ENCODE results near the gene TRPV5. TPM values are rescaled to one million over a fixed set of nuclear protein-coding genes. Genes with fewer than 3 reads are reported as not detected.

TRPV5 gene
- total and polyA plus RNA-seq, 2 donors (not counting 1 experiment from before 2014, with no cell fraction given) = not detected

DNA sequence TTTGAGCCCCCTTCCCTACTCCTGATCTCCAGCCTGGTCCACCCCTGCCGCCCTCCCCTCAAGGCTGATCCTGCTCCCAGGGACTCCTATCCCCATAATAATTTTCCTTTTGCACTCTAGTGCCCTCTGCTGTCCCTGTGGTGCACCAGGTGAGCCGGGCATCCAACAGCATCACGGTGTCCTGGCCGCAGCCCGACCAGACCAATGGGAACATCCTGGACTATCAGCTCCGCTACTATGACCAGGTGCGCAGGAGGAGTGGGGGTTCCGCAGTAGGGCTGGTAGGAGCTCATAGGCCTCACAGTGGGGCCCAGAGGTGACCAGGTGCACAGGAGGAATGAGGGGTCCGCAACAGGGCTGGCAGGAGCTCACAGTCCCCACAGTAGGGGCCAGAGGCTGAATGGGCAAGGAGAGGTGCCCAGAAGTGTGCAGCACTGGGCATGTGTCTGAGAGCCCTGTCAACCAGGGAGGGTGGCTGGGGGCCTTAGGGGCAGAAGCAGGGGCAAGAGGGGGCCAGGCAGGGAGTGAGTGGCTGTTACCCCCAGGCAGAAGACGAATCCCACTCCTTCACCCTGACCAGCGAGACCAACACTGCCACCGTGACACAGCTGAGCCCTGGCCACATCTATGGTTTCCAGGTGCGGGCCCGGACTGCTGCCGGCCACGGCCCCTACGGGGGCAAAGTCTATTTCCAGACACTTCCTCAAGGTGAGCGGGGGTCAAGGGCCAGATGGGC lies 67.0 kb downstream of the TRPV5 start:
- H3K4me1 ChIP-seq (ENCODE audit: control insufficient read depth, extremely low read depth, insufficient read depth, low read length) = no peaks in the 10 kb centered on the region

DNA sequence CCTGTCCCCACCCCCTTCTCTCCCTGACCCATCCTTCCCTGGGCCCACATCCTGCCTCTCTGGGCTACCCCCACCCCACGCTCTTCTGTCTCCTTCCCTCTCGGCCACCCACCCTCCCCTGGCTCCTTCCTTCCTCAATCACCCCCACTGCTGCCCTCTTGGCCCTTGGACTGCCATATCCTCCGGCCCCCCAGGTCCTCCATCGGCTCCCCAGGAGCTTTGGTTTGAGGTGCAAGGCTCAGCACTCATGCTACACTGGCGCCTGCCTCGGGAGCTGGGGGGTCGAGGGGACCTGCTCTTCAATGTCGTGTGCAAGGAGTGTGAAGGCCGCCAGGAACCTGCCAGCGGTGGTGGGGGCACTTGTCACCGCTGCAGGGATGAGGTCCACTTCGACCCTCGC lies 67.8 kb downstream of the TRPV5 start:
- Histone ChIP-seq H3K9ac (ENCODE audit: insufficient read depth, low read length) (no peak overlapping the region), H3K36me3 (ENCODE audit: control insufficient read depth, insufficient read depth, low read length) (no peaks in the 10 kb centered on the region), H3K9me3 (ENCODE audit: control insufficient read depth, insufficient read depth, low read depth, low read length) (no peaks in the 10 kb centered on the region), H3K79me2 (ENCODE audit: control insufficient read depth, insufficient read depth, low read length) (no peaks in the 10 kb centered on the region), H2AFZ (ENCODE audit: low read length) (no peak overlapping the region), H3K4me3 (replicated peaks in 1 of 4; ENCODE audit: control extremely low read depth in 1 of 4, insufficient read depth in 1 of 4, low read depth in 3 of 4, low read length in 4 of 4) (no peak overlapping the region), H3K27me3 (ENCODE audit: control insufficient read depth, insufficient read depth, low read length) (no peaks in the 10 kb centered on the region), H4K20me1 (ENCODE audit: control insufficient read depth, extremely low read depth, insufficient read depth, low read length) (no peaks in the 10 kb centered on the region), H3K4me1 (ENCODE audit: control insufficient read depth, extremely low read depth, insufficient read depth, low read length) (no peaks in the 10 kb centered on the region), H3K4me2 (ENCODE audit: extremely low read depth, insufficient read depth, low read length) (no peak overlapping the region), H3K27ac (ENCODE audit: insufficient read depth, low read length) (no peak overlapping the region)
- DNase-seq (ENCODE audit: low read depth in 2 of 2) = no peak
- TF ChIP-seq, protein P1, sequence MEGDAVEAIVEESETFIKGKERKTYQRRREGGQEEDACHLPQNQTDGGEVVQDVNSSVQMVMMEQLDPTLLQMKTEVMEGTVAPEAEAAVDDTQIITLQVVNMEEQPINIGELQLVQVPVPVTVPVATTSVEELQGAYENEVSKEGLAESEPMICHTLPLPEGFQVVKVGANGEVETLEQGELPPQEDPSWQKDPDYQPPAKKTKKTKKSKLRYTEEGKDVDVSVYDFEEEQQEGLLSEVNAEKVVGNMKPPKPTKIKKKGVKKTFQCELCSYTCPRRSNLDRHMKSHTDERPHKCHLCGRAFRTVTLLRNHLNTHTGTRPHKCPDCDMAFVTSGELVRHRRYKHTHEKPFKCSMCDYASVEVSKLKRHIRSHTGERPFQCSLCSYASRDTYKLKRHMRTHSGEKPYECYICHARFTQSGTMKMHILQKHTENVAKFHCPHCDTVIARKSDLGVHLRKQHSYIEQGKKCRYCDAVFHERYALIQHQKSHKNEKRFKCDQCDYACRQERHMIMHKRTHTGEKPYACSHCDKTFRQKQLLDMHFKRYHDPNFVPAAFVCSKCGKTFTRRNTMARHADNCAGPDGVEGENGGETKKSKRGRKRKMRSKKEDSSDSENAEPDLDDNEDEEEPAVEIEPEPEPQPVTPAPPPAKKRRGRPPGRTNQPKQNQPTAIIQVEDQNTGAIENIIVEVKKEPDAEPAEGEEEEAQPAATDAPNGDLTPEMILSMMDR (conservative IDR thresholded peaks at IDR 0.05 in 1 of 2, IDR thresholded peaks at IDR 0.05 in 1 of 2; ENCODE audit: low read depth in 1 of 2, low read length in 2 of 2) = no peak
- no peak for TF ChIP-seq EZH2 (IDR thresholded peaks at IDR 0.05; ENCODE audit: low read length, missing control alignments)

More for the DNA sequence above, 67.0 kb downstream of the TRPV5 start:
- peak; percentile 8 to 11 for DNase-seq (ENCODE audit: low read depth in 2 of 2)
- H3K27ac ChIP-seq (ENCODE audit: insufficient read depth, low read length) = no peak overlapping the region
- H3K9me3 ChIP-seq (ENCODE audit: control insufficient read depth, insufficient read depth, low read depth, low read length) = no peaks in the 10 kb centered on the region
- no peaks in the 10 kb centered on the region for H3K36me3 ChIP-seq (ENCODE audit: control insufficient read depth, insufficient read depth, low read length)
- H3K79me2 ChIP-seq (ENCODE audit: control insufficient read depth, insufficient read depth, low read length) = no peaks in the 10 kb centered on the region
- no peak overlapping the region for H2AFZ ChIP-seq (ENCODE audit: low read length)
- H3K27me3 ChIP-seq (ENCODE audit: control insufficient read depth, insufficient read depth, low read length) = no peaks in the 10 kb centered on the region
- H3K4me3 ChIP-seq (replicated peaks in 1 of 4; ENCODE audit: control extremely low read depth in 1 of 4, insufficient read depth in 1 of 4, low read depth in 3 of 4, low read length in 4 of 4) = no peak overlapping the region
- H4K20me1 ChIP-seq (ENCODE audit: control insufficient read depth, extremely low read depth, insufficient read depth, low read length) = no peaks in the 10 kb centered on the region
- no peak overlapping the region for H3K9ac ChIP-seq (ENCODE audit: insufficient read depth, low read length)
- H3K4me2 ChIP-seq (ENCODE audit: extremely low read depth, insufficient read depth, low read length) = no peak overlapping the region
- TF ChIP-seq, protein P1 (conservative IDR thresholded peaks at IDR 0.05 in 1 of 2, IDR thresholded peaks at IDR 0.05 in 1 of 2; ENCODE audit: low read depth in 1 of 2, low read length in 2 of 2) = peak; percentile 30 to 59
- no peak for TF ChIP-seq EZH2 (IDR thresholded peaks at IDR 0.05; ENCODE audit: low read length, missing control alignments)

- H4K20me1 ChIP-seq (ENCODE audit: control insufficient read depth, extremely low read depth, insufficient read depth, low read length) = no peaks in the 10 kb centered on the region
- H3K9me3 ChIP-seq (ENCODE audit: control insufficient read depth, insufficient read depth, low read depth, low read length) = no peaks in the 10 kb centered on the region
- no peak overlapping the region for H3K9ac ChIP-seq (ENCODE audit: insufficient read depth, low read length)
- DNase-seq (ENCODE audit: low read depth in 2 of 2) = no peak
- H3K27me3 ChIP-seq (ENCODE audit: control insufficient read depth, insufficient read depth, low read length) = no peaks in the 10 kb centered on the region
- TF ChIP-seq EZH2 (IDR thresholded peaks at IDR 0.05; ENCODE audit: low read length, missing control alignments) = no peak
- TF ChIP-seq, protein P1 (conservative IDR thresholded peaks at IDR 0.05 in 1 of 2, IDR thresholded peaks at IDR 0.05 in 1 of 2; ENCODE audit: low read depth in 1 of 2, low read length in 2 of 2) = no peak
- no peaks in the 10 kb centered on the region for H3K36me3 ChIP-seq (ENCODE audit: control insufficient read depth, insufficient read depth, low read length)
- H3K4me1 ChIP-seq (ENCODE audit: control insufficient read depth, extremely low read depth, insufficient read depth, low read length) = no peaks in the 10 kb centered on the region
- no peak overlapping the region for H3K4me3 ChIP-seq (replicated peaks in 1 of 4; ENCODE audit: control extremely low read depth in 1 of 4, insufficient read depth in 1 of 4, low read depth in 3 of 4, low read length in 4 of 4)
- no peaks in the 10 kb centered on the region for H3K79me2 ChIP-seq (ENCODE audit: control insufficient read depth, insufficient read depth, low read length)
- no peak overlapping the region for H2AFZ ChIP-seq (ENCODE audit: low read length)
- no peak overlapping the region for H3K27ac ChIP-seq (ENCODE audit: insufficient read depth, low read length)
- no peak overlapping the region for H3K4me2 ChIP-seq (ENCODE audit: extremely low read depth, insufficient read depth, low read length)
Observed at GRCh38 chr7:142864980-142865747, 68.4 kb downstream of the TRPV5 start.

Data from fibroblast of lung (primary cell).